ENCODE measurements around the gene PPP1R36. TPM values are rescaled to one million over a fixed set of nuclear protein-coding genes. Genes with fewer than 3 reads are reported as not detected.

PPP1R36 gene
- total and polyA plus RNA-seq, 2 donors (not counting 3 experiments of a cell fraction or from before 2014, with no cell fraction given), result 0.28 to 0.60 TPM

- Histone ChIP-seq H4K20me1 (replicated peaks; ENCODE audit: control insufficient read depth, extremely low read depth, insufficient read depth, low read length) (no peaks in the 10 kb centered on the region), H3K27me3 (ENCODE audit: control insufficient read depth in 2 of 2, insufficient read depth in 2 of 2, low read length in 2 of 2) (no peaks in the 10 kb centered on the region), H3K27ac (ENCODE audit: insufficient read depth, low read depth, low read length) (no peak overlapping the region), H3K4me1 (ENCODE audit: control insufficient read depth, extremely low read depth, insufficient read depth, low read length) (peaks cover 7% of the 10 kb centered on the region), H3K9ac (replicated peaks; ENCODE audit: extremely low read depth, insufficient read depth, low read length) (no peak overlapping the region), H3K4me3 (replicated peaks in 1 of 3; ENCODE audit: insufficient read depth in 1 of 3, low read depth in 1 of 3, low read length in 3 of 3) (no peak overlapping the region), H3K36me3 (ENCODE audit: control insufficient read depth in 2 of 2, extremely low read depth in 1 of 2, insufficient read depth in 2 of 2, low read length in 2 of 2) (no peaks in the 10 kb centered on the region), H3K9me1 (replicated peaks; ENCODE audit: control insufficient read depth, extremely low read depth, insufficient read depth, low read length) (no peaks in the 10 kb centered on the region), H3K9me3 (replicated peaks; ENCODE audit: control insufficient read depth, insufficient read depth, low read length) (no peaks in the 10 kb centered on the region), H3K4me2 (ENCODE audit: insufficient read depth, low read length) (no peak overlapping the region), H2AFZ (ENCODE audit: low read depth, low read length) (no peak overlapping the region), H3K79me2 (ENCODE audit: control insufficient read depth, insufficient read depth, low read length) (no peaks in the 10 kb centered on the region)
- intact Hi-C loops (cut with micrococcal nuclease), result loop anchor here (5.0 kb wide), 1 partner anchor 56 kb away; no protein-coding TSS in a partner anchor
- BruUV-seq (replicated peaks), result no TSS peak
- ChIA-PET POLR2A (interaction anchor here (0.6 kb wide), 1 partner anchor 245 kb away, joined by 3 read pairs; no protein-coding TSS in a partner anchor), CTCF (interaction anchor here (1.2 kb wide), 1 partner anchor 44 kb away, joined by 3 read pairs; no protein-coding TSS in a partner anchor)
- dilution Hi-C loops (cut with MboI; ENCODE audit: extremely low pct_ligation_motif_present, low sequenced_read_pairs), result no loop called here
- no peak for FAIRE-seq
- DNase-seq (ENCODE audit: low read depth, low spot score), result peak; percentile 25
- TF ChIP-seq FOS (IDR thresholded peaks at IDR 0.05; ENCODE audit: borderline replicate concordance, insufficient read depth, low read length) (no peak), MAX (IDR thresholded peaks at IDR 0.05; ENCODE audit: insufficient read depth, insufficient read length) (no peak), CTCF (IDR thresholded peaks at IDR 0.05; ENCODE audit: extremely low read depth in 1 of 2, insufficient read depth in 1 of 2, low read depth in 1 of 2, low read length in 2 of 2) (no peak), POLR2A (IDR thresholded peaks at IDR 0.05; ENCODE audit: low read depth, low read length) (no peak)
Observed at GRCh38 chr14:64581363-64581762, 31.6 kb downstream of the PPP1R36 start.

GRCh38 chr14:64581817-64582216, 32.1 kb downstream of the PPP1R36 start:
- H4K20me1 ChIP-seq (replicated peaks; ENCODE audit: control insufficient read depth, extremely low read depth, insufficient read depth, low read length), result no peaks in the 10 kb centered on the region
- no peak for FAIRE-seq
- no peak for DNase-seq (ENCODE audit: low read depth, low spot score)
- H3K4me2 ChIP-seq (ENCODE audit: insufficient read depth, low read length), result no peak overlapping the region
- H2AFZ ChIP-seq (ENCODE audit: low read depth, low read length), result no peak overlapping the region
- no peak overlapping the region for H3K9ac ChIP-seq (replicated peaks; ENCODE audit: extremely low read depth, insufficient read depth, low read length)
- ChIA-PET POLR2A (no interaction called here), CTCF (interaction anchor here (1.2 kb wide), 1 partner anchor 44 kb away, joined by 3 read pairs; no protein-coding TSS in a partner anchor)
- TF ChIP-seq POLR2A (IDR thresholded peaks at IDR 0.05; ENCODE audit: low read depth, low read length) (no peak), POLR2AphosphoS5 (IDR thresholded peaks at IDR 0.05; ENCODE audit: insufficient read depth, low read depth, low read length) (no peak), EZH2 (IDR thresholded peaks at IDR 0.05; ENCODE audit: borderline replicate concordance, low read depth, low read length, severe bottlenecking) (no peak), JUN (IDR thresholded peaks at IDR 0.05; ENCODE audit: borderline replicate concordance, insufficient read depth, insufficient read length, low read depth) (no peak), MYC (IDR thresholded peaks at IDR 0.05; ENCODE audit: low read depth, low read length) (no peak), MAX (IDR thresholded peaks at IDR 0.05; ENCODE audit: insufficient read depth, insufficient read length) (no peak), FOS (IDR thresholded peaks at IDR 0.05; ENCODE audit: borderline replicate concordance, insufficient read depth, low read length) (no peak), CTCF (IDR thresholded peaks at IDR 0.05; ENCODE audit: extremely low read depth in 1 of 2, insufficient read depth in 1 of 2, low read depth in 1 of 2, low read length in 2 of 2) (no peak), GATA2 (IDR thresholded peaks at IDR 0.05; ENCODE audit: insufficient read depth, insufficient read length, low read depth, low read length) (no peak)
- no peak overlapping the region for H3K27ac ChIP-seq (ENCODE audit: insufficient read depth, low read depth, low read length)
- H3K4me1 ChIP-seq (ENCODE audit: control insufficient read depth, extremely low read depth, insufficient read depth, low read length), result peaks cover 7% of the 10 kb centered on the region
- no peaks in the 10 kb centered on the region for H3K79me2 ChIP-seq (ENCODE audit: control insufficient read depth, insufficient read depth, low read length)
- H3K9me1 ChIP-seq (replicated peaks; ENCODE audit: control insufficient read depth, extremely low read depth, insufficient read depth, low read length), result no peaks in the 10 kb centered on the region
- intact Hi-C loops (cut with micrococcal nuclease), result loop anchor here (5.0 kb wide), 1 partner anchor 55 kb away; no protein-coding TSS in a partner anchor
- H3K36me3 ChIP-seq (ENCODE audit: control insufficient read depth in 2 of 2, extremely low read depth in 1 of 2, insufficient read depth in 2 of 2, low read length in 2 of 2), result no peaks in the 10 kb centered on the region
- no peak overlapping the region for H3K4me3 ChIP-seq (replicated peaks in 1 of 3; ENCODE audit: insufficient read depth in 1 of 3, low read depth in 1 of 3, low read length in 3 of 3)
- BruUV-seq (replicated peaks), result no TSS peak
- dilution Hi-C loops (cut with MboI; ENCODE audit: extremely low pct_ligation_motif_present, low sequenced_read_pairs), result no loop called here
- no peaks in the 10 kb centered on the region for H3K9me3 ChIP-seq (replicated peaks; ENCODE audit: control insufficient read depth, insufficient read depth, low read length)
- no peaks in the 10 kb centered on the region for H3K27me3 ChIP-seq (ENCODE audit: control insufficient read depth in 2 of 2, insufficient read depth in 2 of 2, low read length in 2 of 2)
